Measurements from ENCODE around the gene PAK4.
"Not testable (repeated sequence)": the region's sequence is repeated elsewhere in the genome, so short reads cannot be mapped to it uniquely, and the experiment has no call there.

PAK4 gene

DNA sequence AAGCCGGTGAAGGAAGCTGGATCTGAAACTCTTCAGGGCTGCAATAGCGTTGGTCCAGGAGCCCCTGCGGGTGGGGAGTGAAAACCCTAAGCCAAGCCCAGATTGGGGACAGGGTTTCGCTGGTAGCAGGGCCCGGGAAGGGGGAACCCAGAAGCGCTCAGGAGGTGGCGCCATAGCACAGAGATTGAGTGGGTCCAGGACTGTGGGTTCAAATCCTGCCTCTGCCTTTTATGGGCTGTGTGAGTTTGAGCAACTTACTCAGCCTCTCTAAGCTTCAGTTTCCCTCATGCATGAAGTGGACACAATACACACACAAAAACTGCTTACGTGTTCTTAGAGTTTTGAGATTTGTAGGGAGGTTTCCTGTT lies 86.8 kb downstream of the PAK4 start:
- DNase-seq = peak; percentile 86

DNA sequence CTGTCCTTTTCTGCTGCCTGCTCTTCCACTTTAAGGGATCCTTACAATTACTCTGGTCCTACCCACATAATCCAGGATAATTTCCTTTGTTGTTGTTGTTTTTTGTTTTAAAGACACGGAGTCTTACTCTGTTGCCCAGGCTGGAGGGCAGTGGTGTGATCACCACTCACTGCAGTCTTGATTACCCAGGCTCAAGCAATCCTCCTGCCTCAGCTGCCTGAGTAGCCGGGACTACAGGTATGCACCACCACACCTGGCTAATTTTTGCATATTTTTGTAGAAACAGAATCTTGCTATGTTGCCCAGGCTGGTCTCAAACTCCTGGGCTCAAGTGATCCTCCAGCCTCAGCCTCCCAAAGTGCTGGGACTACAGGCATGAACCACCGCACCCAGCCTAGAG lies 89.7 kb downstream of the PAK4 start:
- DNase-seq = not testable (repeated sequence)

DNA sequence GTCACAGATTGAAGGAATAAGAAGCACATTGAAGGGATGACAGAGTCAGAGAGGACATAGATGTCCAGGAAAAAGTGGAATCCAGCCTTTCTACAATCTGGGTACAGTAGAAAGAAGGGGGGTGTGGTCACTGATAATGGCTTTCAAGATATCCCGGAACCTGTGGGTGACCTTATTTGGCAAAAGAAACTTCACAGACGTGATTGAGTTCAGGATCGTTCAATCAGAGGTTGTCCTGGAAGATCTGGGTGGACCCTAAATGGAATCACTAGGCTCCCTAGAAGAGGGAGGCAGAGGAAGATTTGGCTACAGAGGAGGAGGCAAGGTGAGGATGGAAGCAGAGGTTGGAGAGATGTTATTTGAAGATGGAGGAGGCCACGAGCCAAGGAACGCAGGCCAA lies 91.5 kb downstream of the PAK4 start:
- DNase-seq = no peak

DNA sequence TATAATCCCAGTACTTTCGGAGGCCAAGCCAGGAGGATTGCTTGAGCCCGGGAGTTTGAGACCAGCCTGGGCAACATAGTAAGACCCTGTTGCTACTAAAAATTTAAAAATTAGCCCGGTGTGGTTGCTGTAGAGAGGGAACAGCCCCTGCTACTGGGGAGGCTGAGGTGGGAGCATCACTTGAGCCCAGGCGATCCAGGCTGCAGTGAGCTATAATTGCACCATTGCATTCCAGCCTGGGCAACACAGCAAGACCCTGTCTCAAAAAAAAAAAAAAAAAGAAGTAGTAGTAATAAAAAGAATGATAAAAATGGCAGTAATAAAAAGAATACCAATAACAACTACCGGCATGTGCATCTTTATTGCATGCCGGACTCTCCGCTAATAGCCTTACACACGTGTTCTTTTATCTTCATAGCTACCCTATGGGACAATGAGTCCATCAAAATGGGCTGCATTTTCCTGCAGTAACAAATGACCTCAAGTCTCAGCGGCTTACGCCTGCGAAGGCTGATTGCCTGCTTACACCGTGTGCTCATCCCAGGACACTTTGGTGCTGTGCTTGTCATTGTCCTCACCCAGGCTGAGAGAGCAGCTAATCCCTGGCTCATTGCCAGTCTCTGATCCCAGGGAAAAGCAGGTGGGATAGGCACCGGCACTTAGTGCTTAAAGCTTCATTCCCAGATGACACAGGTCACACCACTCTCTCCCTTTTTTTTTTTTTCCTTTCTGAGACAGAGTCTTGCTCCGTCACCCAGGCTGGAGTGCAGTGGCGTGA lies 92.8 kb downstream of the PAK4 start:
- DNase-seq = peak; percentile 40

DNA sequence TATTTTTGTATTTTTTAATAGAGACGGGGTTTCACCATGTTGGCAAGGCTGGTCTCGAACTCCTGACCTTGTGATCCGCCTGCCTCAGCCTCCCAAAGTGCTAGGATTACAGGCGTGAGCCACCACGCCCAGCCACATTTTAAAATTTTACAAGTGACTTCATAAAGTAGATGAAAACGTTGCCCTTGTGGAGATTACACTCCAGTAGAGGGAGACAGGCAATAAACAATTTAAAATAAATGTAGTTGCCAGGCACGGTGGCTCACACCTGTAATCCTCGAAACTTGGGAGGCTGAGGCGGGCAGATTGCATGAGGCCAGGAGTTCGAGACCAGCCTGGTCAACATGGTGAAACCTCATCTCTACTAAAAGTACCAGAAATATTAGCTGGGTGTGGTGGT lies 93.5 kb downstream of the PAK4 start:
- DNase-seq = peak; percentile 51

DNA sequence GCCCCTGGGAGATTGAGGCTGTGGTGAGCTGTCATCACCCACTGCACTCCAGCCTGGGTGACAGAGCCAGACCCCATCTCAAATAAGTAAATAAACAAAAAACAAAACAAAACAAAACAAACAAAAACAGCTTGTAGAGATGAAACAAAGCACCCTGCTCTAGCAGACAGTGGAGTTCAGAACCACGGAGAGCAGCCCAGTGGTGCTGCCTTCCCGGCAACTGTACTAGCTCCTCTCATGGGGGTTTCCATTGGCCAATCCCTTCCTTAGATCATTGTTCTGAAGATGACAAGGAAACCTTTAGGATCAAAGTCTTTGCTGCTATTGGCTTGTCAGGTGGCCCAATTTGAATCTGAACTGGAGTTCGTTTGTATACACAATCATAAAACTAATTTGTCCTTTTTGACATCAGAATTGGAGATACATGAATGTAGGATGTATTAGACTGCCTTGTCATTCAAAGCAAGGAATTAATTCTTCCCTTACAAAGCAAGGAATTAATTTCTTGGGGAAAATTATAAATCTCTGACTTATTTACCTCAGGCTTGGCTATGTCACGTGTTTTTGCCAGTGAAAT lies 98.2 kb downstream of the PAK4 start:
- peak; percentile 73 for DNase-seq

DNA sequence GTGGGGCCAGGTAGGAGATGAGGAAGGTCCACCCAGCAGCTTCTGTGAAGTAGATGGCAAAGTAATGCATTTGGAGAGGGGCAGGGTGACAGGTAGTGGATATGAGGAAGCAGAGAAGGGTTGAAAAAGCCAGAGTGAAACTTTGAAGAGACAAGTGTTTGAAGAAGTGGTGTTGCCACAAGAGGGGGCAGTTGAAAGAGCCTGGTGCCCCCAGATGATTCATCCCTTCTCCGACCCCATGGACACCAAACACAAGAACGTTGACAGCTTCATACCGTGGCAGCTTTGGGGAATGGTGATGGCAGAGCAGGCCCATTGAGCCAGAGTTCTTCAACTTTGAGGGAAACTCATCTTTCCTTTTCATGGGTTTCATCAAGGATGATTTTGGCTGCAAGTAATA lies 99.3 kb downstream of the PAK4 start:
- peak; percentile 38 for DNase-seq
